Posterior cingulate gyrus (tissue), 11 donors: ENCODE data around the gene CEP57L1.
A peak's percentile ranks its signal among the peaks of the same experiment; 100 is the strongest.
"Not testable (repeated sequence)": the region's sequence is repeated elsewhere in the genome, so short reads cannot be mapped to it uniquely, and the experiment has no call there.

Source experiments
- DNase-seq, 10 donors: peaks; one replicate each; pipeline versions ENCODE4 v3.0.0 to v3.0.0-alpha.2; 2020 to 2021; ENCODE audit warnings: mixed read lengths in 3 of 10
- intact Hi-C: fragments of 100-400 bp; cut with DNase I; formaldehyde crosslinking; loops from one replicate; pipeline ENCODE4 v1.15.1; 2023

The CEP57L1 gene

GRCh38 chr6:109153752-109154151, 58.4 kb downstream of the CEP57L1 start:
- intact Hi-C loops: no loop called here
- no peak for DNase-seq

GRCh38 chr6:109164331-109164730, 69.0 kb downstream of the CEP57L1 start:
- no peak for DNase-seq
- intact Hi-C loops: no loop called here

GRCh38 chr6:109165392-109165974, 70.2 kb downstream of the CEP57L1 start:
- no peak for DNase-seq
- intact Hi-C loops: no loop called here

DNA sequence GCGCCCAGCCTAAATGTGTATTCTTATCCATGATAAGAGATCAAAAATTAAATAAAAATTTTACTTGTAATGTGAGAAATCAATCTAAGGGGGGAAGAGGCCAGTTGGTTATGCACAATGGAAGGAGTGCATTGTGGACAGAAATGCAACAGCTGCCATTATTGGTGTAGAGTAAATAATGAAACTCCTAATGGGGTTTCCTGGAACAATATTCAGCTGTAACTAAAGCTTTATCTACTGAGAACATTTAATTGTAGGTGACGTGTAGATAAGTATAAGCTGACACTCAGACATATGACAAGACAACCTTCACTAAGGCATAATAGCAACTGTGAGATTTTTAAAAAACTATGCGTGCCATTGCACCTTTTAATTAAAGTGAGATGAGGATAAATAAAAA, 71.4 kb downstream of the CEP57L1 start:
- no peak for DNase-seq
- intact Hi-C loops: no loop called here

GRCh38 chr6:109167562-109167961, 72.3 kb downstream of the CEP57L1 start:
- no peak for DNase-seq
- intact Hi-C loops: no loop called here

GRCh38 chr6:109170333-109170732, 75.0 kb downstream of the CEP57L1 start:
- DNase-seq: no peak
- intact Hi-C loops: no loop called here

GRCh38 chr6:109172101-109172746, 76.9 kb downstream of the CEP57L1 start:
- no peak for DNase-seq
- intact Hi-C loops: no loop called here

DNA sequence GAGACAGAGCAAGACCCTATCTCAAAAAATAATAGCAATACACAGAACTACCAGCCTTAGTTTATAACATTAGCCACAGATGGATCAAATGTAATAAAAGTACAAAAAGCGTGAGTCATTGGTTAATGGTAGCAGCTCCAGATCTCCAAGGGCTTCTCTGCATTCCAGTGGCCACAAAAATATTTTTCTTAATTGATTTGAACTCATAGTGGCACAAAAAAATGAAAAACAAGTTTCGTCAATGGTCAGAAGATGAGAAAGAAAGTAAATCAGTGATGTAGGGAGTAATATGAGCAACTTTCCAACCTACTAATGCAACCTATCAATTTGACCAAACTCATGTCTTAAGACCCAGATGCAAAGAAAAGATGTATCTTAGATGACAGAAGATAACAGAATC, 79.6 kb downstream of the CEP57L1 start:
- DNase-seq: no peak
- intact Hi-C loops: no loop called here

- intact Hi-C loops: no loop called here
- DNase-seq: no peak
Observed at GRCh38 chr6:109178921-109179320, 83.6 kb downstream of the CEP57L1 start.

DNA sequence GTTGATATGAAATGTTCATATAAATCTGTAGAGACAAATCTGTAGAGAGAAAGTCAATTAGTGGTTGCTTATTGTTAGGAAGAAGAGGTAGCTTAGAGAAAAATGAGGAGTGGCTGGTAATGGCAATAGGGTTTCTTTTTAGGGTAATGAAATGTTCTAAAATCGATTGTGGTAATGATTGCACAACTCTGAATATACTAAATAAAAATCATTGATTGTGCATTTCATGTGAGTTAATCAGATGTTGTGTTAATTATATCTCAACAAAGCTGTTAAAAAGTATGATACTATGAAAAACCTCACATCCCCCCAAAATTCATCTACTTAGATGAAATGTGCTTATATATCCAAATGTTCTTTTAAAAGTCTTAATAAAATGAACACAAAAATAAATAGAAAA, 84.2 kb downstream of the CEP57L1 start:
- DNase-seq: no peak
- intact Hi-C loops: no loop called here

GRCh38 chr6:109182578-109182977, 87.3 kb downstream of the CEP57L1 start:
- intact Hi-C loops: no loop called here
- DNase-seq: peak in 3 of 10 donors; percentile 17 to 70 (median 23)

GRCh38 chr6:109183109-109183650, 87.9 kb downstream of the CEP57L1 start:
- no peak for DNase-seq
- intact Hi-C loops: no loop called here

GRCh38 chr6:109184638-109185037, 89.3 kb downstream of the CEP57L1 start:
- intact Hi-C loops: loop anchor here (5.0 kb wide), 2 partner anchors 53 to 213 kb away; no protein-coding TSS in a partner anchor
- DNase-seq: no peak

DNA sequence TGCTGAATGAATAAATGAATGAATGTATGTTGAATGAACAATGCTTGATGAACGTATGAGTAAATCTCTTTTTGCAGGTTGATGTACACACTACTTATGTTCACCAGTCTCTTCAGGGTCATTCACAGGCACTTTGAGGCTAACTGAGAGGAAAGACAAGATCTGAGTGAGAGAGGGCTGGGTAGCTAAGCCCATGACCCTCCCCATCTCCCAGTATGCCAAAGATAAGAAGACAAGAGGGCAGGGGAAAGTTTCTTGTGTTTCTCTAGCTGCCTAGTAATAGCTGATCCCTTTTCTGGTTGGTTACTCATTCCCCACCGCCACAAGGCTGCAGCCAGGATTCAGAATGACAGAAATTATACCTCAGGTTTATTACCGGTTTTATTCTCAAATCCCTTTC, 90.7 kb downstream of the CEP57L1 start:
- intact Hi-C loops: loop anchor here (5.0 kb wide), 2 partner anchors 51 to 211 kb away; no protein-coding TSS in a partner anchor
- no peak for DNase-seq

DNA sequence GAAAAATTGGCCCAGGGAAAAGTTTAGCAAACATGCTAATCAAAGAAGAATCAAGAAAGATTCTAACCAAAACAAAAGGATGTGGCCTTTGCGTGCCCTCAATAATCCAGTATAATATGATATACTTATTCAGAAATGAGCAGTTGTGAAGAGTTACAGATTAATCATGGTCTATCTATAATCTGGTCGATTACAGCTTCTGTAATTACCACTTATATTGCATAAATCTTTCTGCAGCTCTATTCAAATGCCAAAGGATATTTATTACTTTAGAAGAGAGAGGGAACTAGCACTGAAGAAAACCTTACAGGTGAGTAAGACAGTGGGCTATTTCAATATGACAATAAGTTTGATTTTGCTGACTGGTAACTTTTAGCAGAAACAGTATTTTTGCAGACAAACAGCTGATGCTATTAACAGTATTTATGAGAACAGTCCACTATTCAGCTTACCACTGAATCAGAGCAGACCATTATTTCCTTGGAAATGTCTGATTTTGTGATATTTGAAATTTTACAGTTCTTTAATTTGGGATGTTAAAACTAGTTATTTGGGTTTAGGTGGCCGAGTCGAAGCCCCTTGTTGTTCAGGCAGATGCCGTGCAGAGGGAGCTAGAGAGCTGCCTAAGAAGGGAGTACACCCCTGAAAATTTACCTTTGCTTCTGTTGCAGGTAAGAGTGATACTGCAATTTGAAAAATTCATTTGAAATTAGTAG, 92.2 kb downstream of the CEP57L1 start:
- intact Hi-C loops: loop anchor here (1.0 to 5.0 kb wide), 3 partner anchors 50 to 210 kb away; no protein-coding TSS in a partner anchor
- DNase-seq: peak in 9 of 10 donors; percentile 12 to 90 (median 62)

DNA sequence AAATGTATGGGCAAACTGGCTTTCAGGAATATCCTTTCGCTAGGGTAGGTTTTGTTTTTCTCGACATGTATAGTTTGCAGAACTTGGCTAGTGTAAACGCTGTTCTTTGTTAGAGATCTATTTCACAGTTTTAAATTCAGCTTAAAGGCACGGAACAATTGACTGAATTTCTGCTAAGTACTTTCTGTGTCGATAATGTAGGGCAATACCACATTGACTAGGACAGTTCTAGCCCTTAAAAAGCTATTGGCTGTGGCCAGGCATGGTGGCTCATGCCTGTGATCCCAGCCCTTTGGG, 92.8 kb downstream of the CEP57L1 start:
- intact Hi-C loops: loop anchor here (1.0 to 5.0 kb wide), 3 partner anchors 49 to 209 kb away; no protein-coding TSS in a partner anchor
- DNase-seq: no peak

DNA sequence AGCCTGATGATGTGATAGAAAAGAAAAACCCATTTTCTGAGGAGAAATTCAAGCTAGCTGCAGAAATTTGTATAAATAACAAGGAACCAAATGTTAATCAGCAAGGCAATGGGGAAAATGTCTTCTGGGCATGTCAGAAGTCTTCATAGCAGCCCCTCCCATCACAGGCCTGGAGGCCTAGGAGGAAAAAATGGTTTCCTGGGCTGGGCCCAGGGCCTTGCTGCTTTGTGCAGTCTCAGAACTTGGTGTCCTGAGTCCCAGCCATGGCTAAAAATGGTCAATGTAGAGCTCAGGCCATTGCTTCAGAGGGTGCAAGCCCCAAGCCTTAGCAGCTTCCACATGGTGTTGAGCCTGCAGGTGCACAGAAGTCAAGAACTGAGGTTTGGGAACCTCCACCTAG, 96.1 kb downstream of the CEP57L1 start:
- intact Hi-C loops, DNase-seq: not testable (repeated sequence)

DNA sequence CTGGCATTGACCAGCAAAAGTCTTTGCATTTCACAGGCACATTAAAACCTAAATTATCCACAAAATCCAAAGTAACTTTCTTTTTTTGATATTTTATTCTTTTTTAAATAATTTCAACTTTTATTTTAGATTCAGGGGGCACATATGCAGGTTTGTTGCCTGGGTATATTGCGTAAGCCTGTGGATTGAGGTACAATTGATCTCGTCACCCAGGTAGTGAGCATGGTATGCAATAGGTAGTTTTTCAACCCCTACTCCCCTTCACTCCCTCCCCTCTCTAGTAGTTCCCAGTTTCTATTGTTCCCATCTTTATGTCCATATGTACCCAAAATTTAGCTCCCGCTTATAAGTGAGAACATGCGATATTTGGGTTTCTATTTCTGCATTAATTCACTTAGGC, 97.6 kb downstream of the CEP57L1 start:
- DNase-seq: no peak
- intact Hi-C loops: no loop called here

- intact Hi-C loops: no loop called here
- no peak for DNase-seq
Observed at GRCh38 chr6:109194880-109195279, 99.6 kb downstream of the CEP57L1 start.

DNA sequence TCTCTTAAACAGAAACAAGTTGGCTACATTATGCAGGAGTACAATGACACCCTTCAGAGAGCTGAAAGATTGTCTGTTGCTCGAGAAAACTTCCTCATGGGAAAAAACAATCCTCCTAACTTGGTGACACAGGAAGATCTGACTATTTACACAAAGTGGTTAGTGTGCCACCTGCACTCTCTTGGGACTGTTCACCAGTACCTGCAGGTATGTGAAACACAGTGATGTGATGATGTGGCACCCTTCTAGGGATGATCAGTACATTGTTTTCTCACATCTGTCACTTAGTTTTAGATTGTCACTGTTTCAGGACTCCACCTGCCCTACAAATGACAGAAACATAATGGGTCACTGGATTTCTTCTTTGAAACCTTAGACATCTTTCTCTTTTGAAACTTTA, 101.8 kb downstream of the CEP57L1 start:
- intact Hi-C loops: no loop called here
- no peak for DNase-seq

DNA sequence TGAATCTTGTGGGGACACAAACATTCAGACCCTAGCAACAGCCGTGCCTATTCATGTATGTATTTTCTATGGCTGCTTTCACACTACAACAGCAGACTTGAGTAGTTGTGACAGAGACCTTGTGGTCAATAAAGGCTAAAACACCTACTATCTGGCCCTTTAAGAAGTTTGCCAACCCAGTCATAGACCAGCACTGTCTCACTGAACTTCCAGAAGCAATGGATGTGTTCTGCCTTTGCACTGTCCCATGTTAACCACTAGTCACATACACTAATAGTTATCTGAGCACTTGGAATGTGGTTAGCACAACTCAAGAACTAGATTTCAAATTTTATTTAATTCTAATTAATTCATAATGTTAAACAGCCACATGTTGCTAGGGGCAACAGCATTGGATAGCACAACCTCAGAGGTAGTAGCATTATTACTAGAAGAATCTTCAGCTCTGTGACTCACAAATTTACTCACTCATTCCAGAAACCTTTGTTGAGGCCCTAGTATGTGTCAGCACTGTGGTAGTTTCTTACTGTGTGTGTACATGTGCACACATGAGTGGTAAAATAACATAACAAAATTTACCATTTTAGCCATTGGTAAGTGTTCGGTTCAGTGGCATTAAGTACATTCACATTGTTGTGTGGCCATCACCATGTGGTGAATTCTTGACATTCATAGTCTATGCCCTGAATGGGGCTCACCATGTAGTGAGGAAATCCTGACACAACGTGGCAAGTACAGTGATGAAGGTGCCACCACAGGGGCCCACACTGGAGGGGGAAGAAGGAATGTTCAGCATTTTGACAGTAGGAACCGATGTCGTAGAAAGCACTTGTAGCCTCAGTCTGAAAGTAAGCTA, 107.3 kb downstream of the CEP57L1 start:
- intact Hi-C loops: no loop called here
- no peak for DNase-seq
